ENCODE data around the gene NCR1. TPM values are rescaled to one million over a fixed set of nuclear protein-coding genes. Genes with fewer than 3 reads are reported as not detected.
"Not testable (repeated sequence)": the region's sequence is repeated elsewhere in the genome, so short reads cannot be mapped to it uniquely, and the experiment has no call there.

Gene NCR1
- total RNA-seq, 1 donor = not detected

DNA sequence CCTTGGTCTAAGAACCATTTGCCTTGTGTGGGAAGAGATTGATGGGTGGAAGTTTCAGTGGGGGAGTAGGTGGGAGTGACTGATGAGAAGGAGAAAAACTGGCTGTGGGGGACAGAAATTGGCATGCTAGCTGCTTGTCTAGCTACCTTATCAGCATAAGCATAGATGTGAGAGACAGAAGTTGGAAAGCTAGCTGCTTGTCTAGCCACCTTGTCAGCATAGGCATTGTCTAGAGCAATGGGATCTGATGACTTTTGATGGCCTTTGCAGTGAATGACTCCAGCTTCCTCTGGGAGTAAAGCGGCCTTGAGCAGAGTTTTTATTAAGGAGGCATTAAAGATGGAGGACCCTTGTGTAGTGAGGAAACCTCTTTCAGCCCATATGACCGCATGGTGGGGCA lies 9.9 kb upstream of the NCR1 start:
- TF ChIP-seq, protein P1, sequence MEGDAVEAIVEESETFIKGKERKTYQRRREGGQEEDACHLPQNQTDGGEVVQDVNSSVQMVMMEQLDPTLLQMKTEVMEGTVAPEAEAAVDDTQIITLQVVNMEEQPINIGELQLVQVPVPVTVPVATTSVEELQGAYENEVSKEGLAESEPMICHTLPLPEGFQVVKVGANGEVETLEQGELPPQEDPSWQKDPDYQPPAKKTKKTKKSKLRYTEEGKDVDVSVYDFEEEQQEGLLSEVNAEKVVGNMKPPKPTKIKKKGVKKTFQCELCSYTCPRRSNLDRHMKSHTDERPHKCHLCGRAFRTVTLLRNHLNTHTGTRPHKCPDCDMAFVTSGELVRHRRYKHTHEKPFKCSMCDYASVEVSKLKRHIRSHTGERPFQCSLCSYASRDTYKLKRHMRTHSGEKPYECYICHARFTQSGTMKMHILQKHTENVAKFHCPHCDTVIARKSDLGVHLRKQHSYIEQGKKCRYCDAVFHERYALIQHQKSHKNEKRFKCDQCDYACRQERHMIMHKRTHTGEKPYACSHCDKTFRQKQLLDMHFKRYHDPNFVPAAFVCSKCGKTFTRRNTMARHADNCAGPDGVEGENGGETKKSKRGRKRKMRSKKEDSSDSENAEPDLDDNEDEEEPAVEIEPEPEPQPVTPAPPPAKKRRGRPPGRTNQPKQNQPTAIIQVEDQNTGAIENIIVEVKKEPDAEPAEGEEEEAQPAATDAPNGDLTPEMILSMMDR (IDR thresholded peaks at IDR 0.05; ENCODE audit: insufficient read depth, low read depth, low read length) = no peak
- H3K4me3 ChIP-seq (ENCODE audit: low read depth, low read length) = no peak overlapping the region
- DNase-seq (ENCODE audit: low read depth) = no peak

DNA sequence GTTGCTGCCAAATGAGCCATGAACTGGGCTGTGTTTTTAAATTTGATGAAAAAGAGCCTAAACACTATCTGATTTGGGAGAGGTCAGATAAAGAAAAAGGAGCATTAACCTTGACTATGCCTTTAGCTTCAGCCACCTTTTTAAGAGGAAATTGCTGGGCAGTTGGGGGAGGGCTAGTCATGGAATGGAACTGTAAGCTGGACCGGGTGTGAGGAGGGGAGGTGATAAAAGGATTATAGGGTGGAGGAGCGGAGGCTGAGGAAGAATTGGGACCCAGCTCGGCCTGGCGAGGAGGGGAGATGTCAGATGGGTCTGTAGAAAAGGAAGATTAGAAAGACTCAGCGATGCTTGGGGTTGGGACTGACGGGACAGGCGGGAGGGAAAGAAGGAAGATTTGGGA lies 7.3 kb upstream of the NCR1 start:
- not testable (repeated sequence) for DNase-seq (ENCODE audit: low read depth); H3K4me3 ChIP-seq (ENCODE audit: low read depth, low read length)

DNA sequence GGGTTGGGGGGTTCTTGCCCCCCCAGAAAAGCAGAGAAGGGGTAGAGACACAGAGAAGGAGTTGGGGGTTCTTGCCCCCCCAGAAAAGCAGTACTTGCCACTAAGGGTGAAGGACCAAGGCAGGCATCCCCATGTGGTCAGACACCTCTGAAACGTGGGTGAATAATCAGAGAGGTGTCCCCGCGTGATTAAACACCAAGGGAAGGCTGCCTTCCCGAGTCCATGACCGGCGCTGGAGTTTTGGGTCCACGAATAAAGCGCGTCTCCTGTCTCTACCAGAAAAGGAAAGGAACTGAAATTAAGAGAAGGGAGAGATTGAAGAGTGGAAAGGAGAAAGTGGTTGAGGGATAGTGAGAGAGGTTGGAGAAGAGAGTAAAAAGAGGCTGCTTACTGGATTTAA lies 6.3 kb upstream of the NCR1 start:
- DNase-seq (ENCODE audit: low read depth) = not testable (repeated sequence)

DNA sequence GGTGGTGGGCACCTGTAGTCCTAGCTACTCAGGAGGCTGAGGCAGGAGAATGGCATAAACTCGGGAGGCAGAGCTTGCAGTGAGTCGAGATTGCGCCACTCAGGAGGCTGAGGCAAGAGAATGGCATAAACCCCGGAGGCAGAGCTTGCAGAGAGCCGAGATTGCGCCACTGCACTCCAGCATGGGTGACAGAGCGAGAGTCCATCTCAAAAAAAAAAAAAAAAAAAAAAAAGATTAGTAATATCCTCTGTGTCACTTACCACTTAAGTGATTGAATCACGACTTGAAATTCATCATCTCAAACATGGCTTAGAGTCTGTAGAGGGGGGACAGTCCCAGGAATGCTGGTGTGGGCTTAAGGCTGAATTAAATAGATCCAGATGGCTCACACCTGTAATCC lies 4.8 kb upstream of the NCR1 start:
- H3K4me3 ChIP-seq (ENCODE audit: low read depth, low read length); DNase-seq (ENCODE audit: low read depth): not testable (repeated sequence)

More for the DNA sequence above, 6.3 kb upstream of the NCR1 start:
- H3K4me3 ChIP-seq (ENCODE audit: low read depth, low read length) = not testable (repeated sequence)

DNA sequence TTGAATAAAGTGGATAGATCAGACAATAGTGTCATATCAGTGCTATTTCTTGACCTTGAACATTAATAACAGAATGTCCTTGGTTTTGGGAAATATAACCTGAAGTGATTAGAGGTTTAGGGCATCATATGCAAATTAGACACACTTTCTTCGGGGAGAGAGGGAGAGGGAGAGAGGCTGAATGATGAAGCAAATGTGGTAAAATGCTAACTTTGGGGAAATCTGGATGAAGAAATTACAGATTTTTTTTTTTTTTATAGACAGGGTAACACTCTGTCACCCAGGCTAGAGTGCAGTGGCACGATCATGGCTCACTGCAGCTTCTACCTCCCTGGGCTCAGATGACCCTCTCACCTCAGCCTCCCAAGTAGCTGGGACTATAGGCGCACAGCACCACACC lies 3.9 kb upstream of the NCR1 start:
- DNase-seq (ENCODE audit: low read depth) = no peak
- TF ChIP-seq, protein P1 (IDR thresholded peaks at IDR 0.05; ENCODE audit: insufficient read depth, low read depth, low read length) = no peak
- no peak overlapping the region for H3K4me3 ChIP-seq (ENCODE audit: low read depth, low read length)

DNA sequence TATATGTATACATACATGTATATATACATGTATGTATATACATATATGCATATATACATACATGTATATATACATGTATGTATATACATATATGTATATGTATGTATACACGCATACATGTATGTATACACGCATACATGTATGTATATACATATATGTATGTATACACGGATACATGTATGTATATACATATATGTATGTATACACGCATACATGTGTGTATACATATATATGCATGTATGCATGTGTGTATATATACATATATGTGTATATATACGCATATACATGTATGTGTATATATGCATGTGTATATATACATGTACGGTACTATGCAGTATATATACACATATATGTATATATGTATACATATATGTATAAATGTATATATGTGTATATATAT lies 2.6 kb upstream of the NCR1 start:
- TF ChIP-seq, protein P1 (IDR thresholded peaks at IDR 0.05; ENCODE audit: insufficient read depth, low read depth, low read length) = no peak
- no peak overlapping the region for H3K4me3 ChIP-seq (ENCODE audit: low read depth, low read length)
- DNase-seq (ENCODE audit: low read depth) = no peak

DNA sequence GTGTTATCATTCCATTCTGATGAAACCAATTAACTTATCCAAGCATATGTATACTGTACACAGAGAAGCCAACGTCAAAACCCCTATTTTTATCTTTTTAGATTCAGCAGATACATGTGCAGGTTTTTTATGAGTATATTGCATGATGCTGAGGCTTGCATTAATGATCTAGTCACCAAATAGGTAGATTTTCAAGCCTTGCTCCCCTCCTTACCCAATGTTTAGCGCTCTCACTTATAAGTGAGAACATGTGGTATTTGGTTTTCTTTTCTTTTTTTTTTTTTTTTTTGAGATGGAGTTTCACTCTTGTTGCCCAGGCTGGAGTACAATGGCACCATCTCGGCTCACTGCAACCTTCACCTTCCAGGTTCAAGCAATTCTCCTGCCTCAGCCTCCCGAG lies 1.7 kb upstream of the NCR1 start:
- not testable (repeated sequence) for DNase-seq (ENCODE audit: low read depth); H3K4me3 ChIP-seq (ENCODE audit: low read depth, low read length)

DNA sequence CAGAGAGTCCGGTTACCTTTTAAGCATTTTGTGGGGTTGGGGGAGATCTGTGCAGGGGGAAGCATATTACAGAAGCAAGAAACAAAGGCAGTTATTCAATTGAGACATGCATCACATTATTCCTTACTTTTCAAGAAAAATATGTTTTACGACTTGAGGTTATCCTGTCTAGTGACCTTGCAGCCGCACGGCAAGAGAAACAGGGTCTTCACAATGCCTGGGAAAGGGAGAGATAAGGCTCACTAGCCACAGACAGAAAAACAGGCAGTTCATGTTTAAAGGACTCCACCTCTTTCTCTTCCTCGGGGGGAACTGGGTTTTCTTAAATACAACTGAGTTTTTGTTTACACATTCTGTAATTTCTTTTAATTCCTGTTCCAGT lies 536 bp upstream of the NCR1 start:
- DNase-seq (ENCODE audit: low read depth) = no peak
- TF ChIP-seq, protein P1 (IDR thresholded peaks at IDR 0.05; ENCODE audit: insufficient read depth, low read depth, low read length) = no peak
- H3K4me3 ChIP-seq (ENCODE audit: low read depth, low read length) = no peak overlapping the region

DNA sequence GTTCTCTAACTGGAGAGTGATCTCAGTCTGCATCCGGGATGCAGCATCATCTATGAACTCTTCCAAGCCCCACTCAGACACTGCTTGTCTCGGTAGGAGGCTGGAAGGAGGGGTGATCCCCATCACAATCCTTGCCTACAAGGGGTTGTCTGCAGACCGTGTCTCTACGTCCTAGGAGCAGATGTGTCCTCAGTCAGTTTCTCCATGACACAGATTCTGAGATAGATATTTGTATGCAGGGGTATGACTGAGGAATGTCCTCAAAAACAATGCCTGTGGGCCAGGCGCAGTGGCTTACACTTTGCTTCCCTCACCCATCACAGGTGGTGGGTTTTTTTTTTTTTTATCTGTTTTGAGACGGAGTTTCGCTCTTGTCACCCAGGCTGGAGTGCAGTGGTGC lies 871 bp downstream of the NCR1 start:
- DNase-seq (ENCODE audit: low read depth) = no peak
- no peak overlapping the region for H3K4me3 ChIP-seq (ENCODE audit: low read depth, low read length)
- TF ChIP-seq, protein P1 (IDR thresholded peaks at IDR 0.05; ENCODE audit: insufficient read depth, low read depth, low read length) = no peak

DNA sequence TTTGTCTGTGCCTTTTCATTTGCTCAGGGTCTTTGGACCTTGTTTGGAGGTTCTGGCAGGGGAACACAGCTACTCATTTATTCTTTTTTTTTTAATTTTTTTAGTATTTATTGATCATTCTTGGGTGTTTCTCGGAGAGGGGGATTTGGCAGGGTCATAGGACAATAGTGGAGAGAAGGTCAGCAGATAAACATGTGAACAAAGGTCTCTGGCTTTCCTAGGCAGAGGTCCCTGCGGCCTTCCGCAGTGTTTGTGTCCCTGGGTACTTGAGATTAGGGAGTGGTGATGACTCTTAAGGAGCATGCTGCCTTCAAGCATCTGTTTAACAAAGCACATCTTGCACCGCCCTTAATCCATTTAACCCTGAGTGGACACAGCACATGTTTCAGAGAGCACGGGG lies 2.0 kb downstream of the NCR1 start:
- not testable (repeated sequence) for DNase-seq (ENCODE audit: low read depth); H3K4me3 ChIP-seq (ENCODE audit: low read depth, low read length)
